NCI-H748 treated with DMSO at 0.1 percent for 48 hours (cell line): ENCODE results near the gene USP13.

ENCODE experiments used
- DNase-seq: peaks from one replicate; lab custom pipeline; 2025; lab: John Stamatoyannopoulos, UW

Gene USP13

DNA sequence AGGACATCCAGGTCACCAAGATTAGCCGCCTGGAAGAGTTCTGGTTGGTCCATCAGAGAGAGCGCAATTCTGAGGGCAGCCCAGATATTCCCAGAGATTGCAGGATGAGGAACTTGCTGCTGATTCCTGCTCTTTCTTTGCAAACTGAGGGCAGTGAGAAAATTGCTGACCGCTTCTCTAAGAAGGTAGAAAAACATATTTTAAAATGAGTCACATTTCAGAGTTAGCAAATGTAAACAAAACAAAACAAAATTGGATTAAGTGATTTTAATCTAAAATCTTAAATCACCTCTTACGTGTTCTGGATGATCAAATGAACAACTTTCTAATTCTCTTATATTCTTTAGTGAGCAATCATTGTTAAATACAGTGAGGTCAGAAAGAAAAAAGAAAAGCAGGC lies 149.0 kb downstream of the USP13 start:
- no peak for DNase-seq

DNA sequence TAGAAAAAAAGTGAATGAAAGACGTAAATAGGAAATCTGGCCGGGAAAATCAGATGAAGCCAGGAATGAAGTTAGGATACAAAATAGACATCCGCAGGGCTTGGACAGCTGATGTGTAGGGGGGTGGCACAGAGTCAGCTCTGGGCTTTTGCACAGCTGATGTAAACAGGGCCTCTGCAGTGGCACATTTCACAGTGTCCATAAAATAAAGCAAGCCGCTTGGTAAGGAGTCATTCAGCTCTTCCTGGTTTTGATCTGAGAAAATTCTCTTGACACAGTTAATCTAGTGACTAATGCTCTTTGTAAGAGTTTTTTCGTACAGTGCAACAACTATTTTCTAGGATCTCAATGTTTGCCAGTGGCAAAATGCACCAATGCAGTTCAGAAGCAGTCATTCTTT lies 153.3 kb downstream of the USP13 start:
- no peak for DNase-seq

DNA sequence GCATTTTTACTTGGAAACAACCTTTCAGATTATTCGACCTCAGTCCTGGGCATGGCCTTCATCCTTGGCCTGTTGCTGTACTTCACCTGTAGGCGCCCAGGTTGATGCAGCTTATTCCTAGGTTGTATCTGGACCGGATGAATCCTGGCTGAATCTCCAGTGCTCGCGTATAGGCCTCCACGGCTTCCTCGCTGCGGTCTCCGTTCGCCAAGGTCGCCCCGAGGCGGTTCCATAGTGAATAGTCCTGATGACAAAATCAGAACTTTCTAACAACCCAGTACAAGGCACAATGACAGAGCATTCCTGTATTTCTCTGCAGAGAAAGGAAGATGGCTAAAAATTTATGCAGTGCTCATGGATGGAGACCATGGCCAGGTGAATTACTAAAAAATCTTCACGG lies 154.7 kb downstream of the USP13 start:
- no peak for DNase-seq

DNA sequence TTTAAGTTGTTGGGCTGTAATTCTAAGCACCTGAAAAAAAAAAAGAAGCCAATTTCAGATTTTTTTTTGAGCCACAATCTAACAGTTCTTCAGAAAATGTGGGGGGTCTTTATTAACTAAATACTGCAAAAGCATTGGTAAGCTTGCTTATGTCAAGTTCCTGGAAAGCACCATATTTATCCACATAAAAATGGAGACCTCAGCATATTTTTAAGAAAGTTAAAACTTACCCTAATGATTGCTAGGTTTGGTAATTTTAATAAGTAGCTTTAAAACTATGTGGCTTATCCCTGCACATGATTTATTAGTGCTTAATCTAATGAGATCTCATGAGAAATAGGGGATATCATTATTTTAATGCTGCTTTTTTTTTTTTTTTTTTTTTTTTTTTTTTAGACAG lies 156.8 kb downstream of the USP13 start:
- DNase-seq, result no peak

DNA sequence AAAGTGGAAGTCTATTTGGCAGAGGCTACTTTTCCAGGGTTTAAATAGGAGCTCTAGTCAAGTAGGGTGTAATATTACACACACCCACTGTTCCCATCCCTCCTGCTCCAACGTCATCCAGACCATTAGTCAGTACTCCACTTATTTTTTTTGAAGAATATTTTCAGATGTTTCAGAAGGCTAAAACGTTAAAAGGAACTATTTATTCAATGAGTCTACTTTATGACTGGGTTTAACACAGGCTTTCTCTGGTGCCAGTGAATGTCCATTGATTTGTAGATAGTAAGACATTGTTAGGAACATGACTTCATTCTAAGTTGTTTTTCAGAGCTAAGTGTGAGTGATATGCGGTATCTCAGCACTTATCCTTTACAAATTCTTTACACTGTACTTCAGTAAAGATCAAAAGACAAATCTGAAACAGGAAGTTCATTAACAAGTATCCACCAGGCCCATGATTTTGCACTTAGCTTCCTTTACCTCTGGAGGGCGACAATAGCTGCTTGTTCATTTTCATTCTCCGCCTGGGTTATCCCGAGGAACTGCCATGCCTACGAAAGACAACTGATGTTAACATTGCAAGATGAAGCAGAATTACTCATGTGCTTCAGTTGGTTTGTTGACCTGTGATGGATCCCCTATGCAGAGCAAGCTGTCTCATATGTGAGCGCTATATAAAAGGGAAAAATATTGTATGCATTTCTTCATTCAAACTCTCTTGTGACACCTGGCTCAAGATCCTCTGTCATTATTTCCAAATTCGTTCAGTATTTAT lies 158.7 kb downstream of the USP13 start:
- peak; percentile 17 for DNase-seq

DNA sequence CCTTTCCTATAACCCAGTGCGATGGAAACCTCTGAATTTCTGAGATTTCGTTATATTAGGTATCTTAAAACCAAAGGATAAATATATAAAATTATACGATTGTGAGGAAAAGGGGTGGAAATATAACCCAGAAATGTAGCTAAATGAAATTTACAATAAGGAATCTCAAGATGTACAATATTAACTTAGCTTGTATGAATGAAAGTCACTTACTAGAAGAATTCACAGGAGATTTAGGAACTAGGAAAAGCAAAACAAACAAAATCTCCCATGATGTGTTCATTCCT lies 159.2 kb downstream of the USP13 start:
- DNase-seq, result no peak

GRCh38 chr3:179819379-179819778 lies 166.5 kb downstream of the USP13 start:
- DNase-seq, result no peak

GRCh38 chr3:179822296-179822695 lies 169.5 kb downstream of the USP13 start:
- DNase-seq, result no peak

DNA sequence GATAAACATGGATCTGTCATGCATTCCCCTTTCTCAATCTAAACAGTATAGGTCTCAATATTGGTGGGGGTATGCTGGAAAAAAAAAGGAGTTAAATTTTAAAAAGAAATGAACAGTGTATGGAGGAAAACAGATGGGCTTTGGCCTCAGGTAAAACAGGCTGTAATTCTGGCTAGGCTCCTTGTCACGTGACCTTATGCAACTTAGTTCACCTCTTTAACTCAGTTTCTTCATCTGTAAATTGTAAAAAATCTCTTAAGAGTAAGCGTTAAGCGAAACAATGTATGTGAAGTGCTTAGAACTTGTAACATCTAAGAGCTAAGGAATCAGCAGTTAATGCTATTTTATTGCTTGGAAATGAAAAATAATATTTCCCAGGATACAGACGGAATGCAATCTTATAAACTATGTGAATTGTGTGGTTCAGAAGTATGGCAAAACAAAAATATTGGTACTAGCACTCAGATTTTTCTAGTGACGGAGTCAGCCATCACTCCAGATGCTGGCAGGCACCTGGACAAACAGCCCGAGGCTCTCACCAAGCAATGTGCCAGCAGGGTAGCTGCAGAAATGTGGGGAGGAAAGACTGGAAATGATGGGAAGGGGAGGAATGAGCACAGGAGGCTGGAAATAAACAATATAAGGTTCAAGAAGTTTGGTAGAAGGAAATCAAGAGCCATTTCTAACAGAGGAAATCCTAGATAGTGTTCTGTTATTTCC lies 172.8 kb downstream of the USP13 start:
- DNase-seq, result no peak

DNA sequence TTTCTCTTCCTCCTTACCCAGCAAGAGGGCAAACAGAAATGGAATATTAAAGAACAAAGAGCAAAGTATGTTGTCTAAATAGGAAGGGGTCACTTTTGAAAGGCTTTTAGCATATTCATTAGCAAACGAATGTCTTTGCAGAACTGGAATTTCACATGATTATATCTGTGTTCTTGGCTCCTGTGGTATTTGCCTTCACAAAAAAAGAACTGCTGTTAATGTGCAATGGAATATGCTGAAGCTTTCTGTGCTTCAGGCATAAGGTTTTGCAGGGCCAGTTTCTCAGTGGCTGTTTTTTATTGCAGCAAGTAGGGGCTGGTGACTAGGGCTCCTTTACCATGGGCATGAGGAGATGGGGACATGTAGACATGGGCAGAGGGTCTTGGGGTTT lies 173.4 kb downstream of the USP13 start:
- no peak for DNase-seq

- DNase-seq, result no peak
Measured at GRCh38 chr3:179828738-179829137, 175.9 kb downstream of the USP13 start.

- no peak for DNase-seq
Measured at GRCh38 chr3:179829401-179829800, 176.6 kb downstream of the USP13 start.

GRCh38 chr3:179832333-179832854 lies 179.6 kb downstream of the USP13 start:
- DNase-seq, result no peak

GRCh38 chr3:179833294-179833693 lies 180.5 kb downstream of the USP13 start:
- no peak for DNase-seq

- no peak for DNase-seq
Measured at GRCh38 chr3:179837374-179837773, 184.5 kb downstream of the USP13 start.
